Glomerular visceral epithelial cell (primary cell): Measurements from ENCODE around the gene DUXB.

Experiments used
- DNase-seq: peaks from one replicate; pipeline ENCODE4 v3.0.0-alpha.2; 2016; ENCODE audit errors: extremely low spot score

The DUXB gene

GRCh38 chr16:75660321-75660720 lies 40.9 kb downstream of the DUXB start:
- no peak for DNase-seq

GRCh38 chr16:75658175-75658574 lies 43.1 kb downstream of the DUXB start:
- no peak for DNase-seq

GRCh38 chr16:75653922-75654321 lies 47.3 kb downstream of the DUXB start:
- DNase-seq = no peak

DNA sequence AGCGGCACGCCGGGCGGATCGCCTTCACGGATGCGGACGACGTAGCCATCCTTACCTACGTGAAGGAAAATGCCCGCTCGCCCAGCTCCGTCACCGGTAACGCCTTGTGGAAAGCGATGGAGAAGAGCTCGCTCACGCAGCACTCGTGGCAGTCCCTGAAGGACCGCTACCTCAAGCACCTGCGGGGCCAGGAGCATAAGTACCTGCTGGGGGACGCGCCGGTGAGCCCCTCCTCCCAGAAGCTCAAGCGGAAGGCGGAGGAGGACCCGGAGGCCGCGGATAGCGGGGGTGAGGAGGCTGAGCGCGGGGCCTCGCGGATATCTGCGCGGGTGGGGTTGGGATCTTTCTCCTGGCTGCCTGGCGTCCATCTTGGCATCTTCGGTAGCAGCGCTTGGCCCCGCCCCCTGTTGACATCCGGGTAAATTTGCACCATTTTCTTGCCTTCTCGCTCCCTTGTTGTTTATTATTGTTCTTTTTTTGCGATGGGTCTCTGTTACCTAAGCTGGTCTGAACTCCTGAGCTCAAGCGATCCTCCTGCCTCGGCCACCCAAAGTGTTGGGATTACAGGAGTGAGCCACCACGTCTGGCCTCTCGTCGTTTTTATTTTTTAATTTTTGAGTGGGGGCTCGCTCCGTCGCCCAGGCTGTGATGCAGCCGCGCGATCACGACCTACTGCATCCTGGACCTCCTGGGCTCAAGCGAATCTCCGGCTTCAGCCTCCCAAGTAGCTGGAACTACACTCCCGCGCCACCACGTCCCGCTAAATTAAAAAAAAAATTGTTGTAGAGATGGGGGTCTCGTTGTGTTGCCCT lies 52.8 kb downstream of the DUXB start:
- DNase-seq = peak; percentile 55

GRCh38 chr16:75647492-75648264 lies 53.6 kb downstream of the DUXB start, which contains the start of the genes KARS1 and TERF2IP:
TSS of gene KARS1 (minus strand) at chr16:75647665. CDS start at chr16:75647639, 26 bp downstream.
TSS of gene TERF2IP (plus strand) at chr16:75647773. CDS start at chr16:75647883, 110 bp downstream.
- DNase-seq = peak; percentile 89

GRCh38 chr16:75647112-75647491 lies 54.2 kb downstream of the DUXB start:
- DNase-seq = peak; percentile 10

- DNase-seq = no peak
Observed at GRCh38 chr16:75644240-75645012, 56.8 kb downstream of the DUXB start.
